Loucy (cell line): Measurements from ENCODE around the gene NHSL2.

Experiments used
- H2AFZ ChIP-seq: fragments of 200-600 bp; sonication (generic); 2 replicates; pipeline ENCODE4 v1.6.0; 2016; ENCODE audit warnings: antibody characterized with exemption, mild to moderate bottlenecking, low read length, moderate library complexity
- H3F3A ChIP-seq: fragments of 200-600 bp; 2 replicates; pipeline ENCODE4 v1.6.0; 2016; ENCODE audit warnings: antibody characterized with exemption, low read depth, mild to moderate bottlenecking
- H3K27me3 ChIP-seq: fragments of 200-600 bp; sonication (generic); 2 replicates; pipeline ENCODE4 v1.6.1; 2014; ENCODE audit warnings: low read length, mild to moderate bottlenecking; ENCODE audit not compliant: insufficient read depth, poor library complexity, severe bottlenecking
- H3K36me3 ChIP-seq: fragments of 200-600 bp; sonication (generic); 2 replicates; pipeline ENCODE4 v1.6.1; 2016; ENCODE audit warnings: low read length; ENCODE audit not compliant: insufficient read depth
- H3K4me1 ChIP-seq: fragments of 200-600 bp; sonication (generic); 2 replicates; pipeline ENCODE4 v1.5.1; 2014; ENCODE audit warnings: low read length, mild to moderate bottlenecking; ENCODE audit not compliant: insufficient read depth, poor library complexity, severe bottlenecking
- H3K4me2 ChIP-seq: fragments of 200-600 bp; sonication (generic); 2 replicates; pipeline ENCODE4 v1.6.0; 2014; ENCODE audit warnings: antibody characterized with exemption, low read length, low read depth, mild to moderate bottlenecking; ENCODE audit not compliant: poor library complexity, severe bottlenecking
- H3K4me3 ChIP-seq: fragments of 200-600 bp; sonication (generic); 2 replicates; pipeline ENCODE4 v1.5.1; 2014; ENCODE audit warnings: low read length, mild to moderate bottlenecking, mixed read lengths; ENCODE audit not compliant: poor library complexity, severe bottlenecking
- H3K79me2 ChIP-seq: fragments of 200-600 bp; sonication (generic); 2 replicates; pipeline ENCODE4 v1.6.1; 2014; ENCODE audit warnings: low read length; ENCODE audit not compliant: insufficient read depth
- H3K9ac ChIP-seq: fragments of 200-600 bp; sonication (generic); 2 replicates; pipeline ENCODE4 v1.6.0; 2014; ENCODE audit warnings: mild to moderate bottlenecking, low read depth, low read length, moderate library complexity; ENCODE audit not compliant: poor library complexity, severe bottlenecking
- H3K9me2 ChIP-seq: fragments of 200-600 bp; sonication (generic); replicated peaks from 2 replicates; pipeline ENCODE4 v1.6.1; 2016; ENCODE audit warnings: low read depth, low read length, mixed read lengths
- H3K9me3 ChIP-seq: fragments of 200-600 bp; sonication (generic); 2 replicates; pipeline ENCODE4 v1.6.1; 2014; ENCODE audit warnings: mild to moderate bottlenecking, antibody characterized with exemption, low read length, low read depth; ENCODE audit not compliant: insufficient read depth
- H4K20me1 ChIP-seq: fragments of 200-600 bp; sonication (generic); 2 replicates; pipeline ENCODE4 v1.6.0; 2014; ENCODE audit warnings: antibody characterized with exemption, low read length, mild to moderate bottlenecking; ENCODE audit not compliant: insufficient read depth, poor library complexity, severe bottlenecking
- EZH2phosphoT487 ChIP-seq: fragments of 200-600 bp; IDR thresholded peaks from 2 replicates; pipeline ENCODE4 v1.6.1; 2018; ENCODE audit warnings: antibody characterized with exemption, mild to moderate bottlenecking, moderate library complexity, borderline replicate concordance
- TF ChIP-seq, protein P1 (sequence below): fragments of 200-600 bp; sonication (generic); conservative IDR thresholded peaks from 2 replicates; pipeline ENCODE4 v1.5.1; 2014; ENCODE audit warnings: mild to moderate bottlenecking, antibody characterized with exemption, low read length

Gene NHSL2

DNA sequence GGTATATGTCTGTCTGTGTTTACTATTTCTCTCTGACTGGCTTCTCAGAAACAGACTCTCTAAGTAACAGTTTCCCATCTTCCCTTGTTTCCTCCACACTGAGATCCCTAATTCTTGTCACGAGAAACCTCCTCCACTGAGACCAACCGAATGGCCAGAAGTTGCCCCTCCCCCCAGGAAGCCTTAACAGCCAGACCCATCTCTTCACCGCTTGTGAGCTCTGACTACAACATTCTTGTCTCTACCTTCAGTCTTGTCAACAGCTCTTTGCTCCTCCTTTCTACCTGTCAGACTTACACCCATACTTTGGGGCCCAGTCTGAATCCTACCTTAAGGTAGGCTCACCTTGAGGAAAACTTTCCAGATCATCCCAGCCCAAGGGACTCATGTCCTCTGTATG is 90.8 kb downstream of the NHSL2 start:
- H4K20me1 ChIP-seq = no peaks in the 10 kb centered on the region
- H3K79me2 ChIP-seq = no peaks in the 10 kb centered on the region
- H3K4me3 ChIP-seq = no peak overlapping the region
- H3K4me2 ChIP-seq = no peak overlapping the region
- H3K9me2 ChIP-seq = no peaks in the 10 kb centered on the region
- no peak overlapping the region for H3K9ac ChIP-seq
- H3K4me1 ChIP-seq = peaks cover 4% of the 10 kb centered on the region
- H2AFZ ChIP-seq = no peak overlapping the region
- no peaks in the 10 kb centered on the region for H3F3A ChIP-seq
- H3K27me3 ChIP-seq = no peaks in the 10 kb centered on the region
- H3K36me3 ChIP-seq = no peaks in the 10 kb centered on the region
- H3K9me3 ChIP-seq = no peaks in the 10 kb centered on the region
- TF ChIP-seq, protein P1, sequence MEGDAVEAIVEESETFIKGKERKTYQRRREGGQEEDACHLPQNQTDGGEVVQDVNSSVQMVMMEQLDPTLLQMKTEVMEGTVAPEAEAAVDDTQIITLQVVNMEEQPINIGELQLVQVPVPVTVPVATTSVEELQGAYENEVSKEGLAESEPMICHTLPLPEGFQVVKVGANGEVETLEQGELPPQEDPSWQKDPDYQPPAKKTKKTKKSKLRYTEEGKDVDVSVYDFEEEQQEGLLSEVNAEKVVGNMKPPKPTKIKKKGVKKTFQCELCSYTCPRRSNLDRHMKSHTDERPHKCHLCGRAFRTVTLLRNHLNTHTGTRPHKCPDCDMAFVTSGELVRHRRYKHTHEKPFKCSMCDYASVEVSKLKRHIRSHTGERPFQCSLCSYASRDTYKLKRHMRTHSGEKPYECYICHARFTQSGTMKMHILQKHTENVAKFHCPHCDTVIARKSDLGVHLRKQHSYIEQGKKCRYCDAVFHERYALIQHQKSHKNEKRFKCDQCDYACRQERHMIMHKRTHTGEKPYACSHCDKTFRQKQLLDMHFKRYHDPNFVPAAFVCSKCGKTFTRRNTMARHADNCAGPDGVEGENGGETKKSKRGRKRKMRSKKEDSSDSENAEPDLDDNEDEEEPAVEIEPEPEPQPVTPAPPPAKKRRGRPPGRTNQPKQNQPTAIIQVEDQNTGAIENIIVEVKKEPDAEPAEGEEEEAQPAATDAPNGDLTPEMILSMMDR = no peak
- no peak for TF ChIP-seq EZH2phosphoT487

DNA sequence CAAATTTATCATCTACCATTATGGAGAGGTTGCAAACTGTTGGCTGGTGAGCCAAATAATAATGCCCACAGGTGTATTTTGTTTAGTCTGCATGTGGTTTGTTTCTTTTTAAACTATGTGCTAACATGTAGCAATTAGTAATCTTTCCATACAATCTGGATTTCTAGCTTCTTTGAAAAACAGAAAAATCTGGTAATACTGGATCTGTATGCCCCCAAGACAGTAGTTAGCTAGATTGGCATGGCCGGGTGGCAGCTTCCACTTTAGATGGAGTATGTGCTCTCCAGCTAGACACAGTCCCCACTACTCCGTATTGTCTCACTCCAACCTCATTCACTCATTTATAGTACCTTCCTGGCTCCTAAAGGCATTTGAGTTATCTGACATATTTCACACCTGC is 91.3 kb downstream of the NHSL2 start:
- Histone ChIP-seq H3K9ac (no peak overlapping the region), H3F3A (no peaks in the 10 kb centered on the region), H3K4me3 (no peak overlapping the region), H3K9me2 (no peaks in the 10 kb centered on the region), H3K9me3 (no peaks in the 10 kb centered on the region), H4K20me1 (no peaks in the 10 kb centered on the region), H3K79me2 (no peaks in the 10 kb centered on the region), H3K4me1 (peaks cover 4% of the 10 kb centered on the region), H3K4me2 (no peak overlapping the region), H3K36me3 (no peaks in the 10 kb centered on the region), H2AFZ (no peak overlapping the region), H3K27me3 (no peaks in the 10 kb centered on the region)
- TF ChIP-seq EZH2phosphoT487 = no peak
- TF ChIP-seq, protein P1 = no peak

DNA sequence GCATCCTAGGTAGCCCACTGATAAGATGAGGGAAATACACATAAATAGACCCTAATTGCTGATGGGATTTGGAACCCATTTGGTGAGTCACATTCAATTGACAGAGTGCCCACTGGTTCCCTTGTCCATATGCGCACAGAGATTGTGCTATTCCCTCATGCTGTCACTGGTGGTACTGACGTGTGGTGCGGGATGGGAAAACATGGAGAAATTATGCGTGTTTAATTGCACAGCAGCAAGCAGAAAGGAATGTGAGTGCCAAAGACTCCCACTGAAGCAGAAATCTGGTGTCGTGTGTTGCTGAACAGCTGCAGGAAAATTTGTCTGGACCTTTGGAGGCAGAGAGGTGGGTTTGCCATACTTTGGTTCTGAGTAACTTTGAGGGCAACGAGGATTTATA is 92.2 kb downstream of the NHSL2 start:
- Histone ChIP-seq H3F3A (no peaks in the 10 kb centered on the region), H3K79me2 (no peaks in the 10 kb centered on the region), H3K4me3 (no peak overlapping the region), H3K9me3 (no peaks in the 10 kb centered on the region), H4K20me1 (no peaks in the 10 kb centered on the region), H3K9me2 (no peaks in the 10 kb centered on the region), H2AFZ (no peak overlapping the region), H3K4me2 (no peak overlapping the region), H3K27me3 (no peaks in the 10 kb centered on the region), H3K9ac (no peak overlapping the region), H3K4me1 (peaks cover 4% of the 10 kb centered on the region), H3K36me3 (no peaks in the 10 kb centered on the region)
- no peak for TF ChIP-seq EZH2phosphoT487
- TF ChIP-seq, protein P1 = no peak
